OCI-LY1 (cell line): ENCODE data around the gene FABP7.

ENCODE experiments used
- EZH2 ChIP-seq: fragments of 200-600 bp; sonication (generic), shearing (Covaris generic); IDR thresholded peaks from 2 replicates; pipeline ENCODE4 v1.8.0; 2017; ENCODE audit warnings: borderline replicate concordance, mixed run types, mild to moderate bottlenecking, antibody characterized with exemption, low read length, moderate library complexity, mixed read lengths
- TF ChIP-seq, protein P1 (sequence below): fragments of 200-600 bp; sonication (generic), shearing (Covaris generic); IDR thresholded peaks from 2 replicates; pipeline ENCODE4 v1.5.1; 2017; ENCODE audit warnings: mild to moderate bottlenecking, antibody characterized with exemption, low read length, moderate library complexity, mixed read lengths

GRCh38 chr6:122735582-122735981, 43.9 kb upstream of the FABP7 start:
- TF ChIP-seq EZH2: no peak
- TF ChIP-seq, protein P1, sequence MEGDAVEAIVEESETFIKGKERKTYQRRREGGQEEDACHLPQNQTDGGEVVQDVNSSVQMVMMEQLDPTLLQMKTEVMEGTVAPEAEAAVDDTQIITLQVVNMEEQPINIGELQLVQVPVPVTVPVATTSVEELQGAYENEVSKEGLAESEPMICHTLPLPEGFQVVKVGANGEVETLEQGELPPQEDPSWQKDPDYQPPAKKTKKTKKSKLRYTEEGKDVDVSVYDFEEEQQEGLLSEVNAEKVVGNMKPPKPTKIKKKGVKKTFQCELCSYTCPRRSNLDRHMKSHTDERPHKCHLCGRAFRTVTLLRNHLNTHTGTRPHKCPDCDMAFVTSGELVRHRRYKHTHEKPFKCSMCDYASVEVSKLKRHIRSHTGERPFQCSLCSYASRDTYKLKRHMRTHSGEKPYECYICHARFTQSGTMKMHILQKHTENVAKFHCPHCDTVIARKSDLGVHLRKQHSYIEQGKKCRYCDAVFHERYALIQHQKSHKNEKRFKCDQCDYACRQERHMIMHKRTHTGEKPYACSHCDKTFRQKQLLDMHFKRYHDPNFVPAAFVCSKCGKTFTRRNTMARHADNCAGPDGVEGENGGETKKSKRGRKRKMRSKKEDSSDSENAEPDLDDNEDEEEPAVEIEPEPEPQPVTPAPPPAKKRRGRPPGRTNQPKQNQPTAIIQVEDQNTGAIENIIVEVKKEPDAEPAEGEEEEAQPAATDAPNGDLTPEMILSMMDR: no peak
